CD14-positive monocyte (primary cell): ENCODE results near the gene PRDM1. TPM values are rescaled to one million over a fixed set of nuclear protein-coding genes. Genes with fewer than 3 reads are reported as not detected.

Experiments
- DNase-seq, 3 donors: peaks; one replicate each; pipeline ENCODE4 v3.0.0-alpha.2; 2011 to 2022
- H2AFZ ChIP-seq: 2 replicates; pipeline ENCODE4 v1.6.0; 2012; ENCODE audit warnings: mild to moderate bottlenecking, low read depth, low read length, inconsistent platforms; ENCODE audit not compliant: insufficient read depth, poor library complexity, severe bottlenecking
- H3K27ac ChIP-seq, 2 donors: 1 replicate in 1 of 2; 2 replicates in 1 of 2; pipeline ENCODE4 v1.5.1; 2012 to 2013; ENCODE audit warnings: low read length in 2 of 2, control low read depth in 1 of 2, inconsistent platforms in 1 of 2, low read depth in 1 of 2, mild to moderate bottlenecking in 1 of 2
- H3K27me3 ChIP-seq, 2 donors: one replicate each; pipeline versions ENCODE4 v1.6.0 to v1.6.1; 2011 to 2013; ENCODE audit warnings: low read length in 2 of 2; ENCODE audit not compliant: control insufficient read depth in 2 of 2, insufficient read depth in 2 of 2
- H3K36me3 ChIP-seq, 2 donors: replicated peaks in 1 of 2; 1 replicate in 1 of 2; 2 replicates in 1 of 2; pipeline versions ENCODE4 v1.5.1 to v1.6.1; 2012 to 2013; ENCODE audit warnings: low read length in 2 of 2, control low read depth in 1 of 2, inconsistent platforms in 1 of 2, mild to moderate bottlenecking in 1 of 2; ENCODE audit not compliant: insufficient read depth in 2 of 2, control insufficient read depth in 1 of 2
- H3K4me1 ChIP-seq, 2 donors: 1 replicate in 1 of 2; 2 replicates in 1 of 2; pipeline versions ENCODE4 v1.5.1 to v1.6.1; 2012 to 2013; ENCODE audit warnings: low read length in 2 of 2, control low read depth in 1 of 2, inconsistent platforms in 1 of 2, mild to moderate bottlenecking in 1 of 2, moderate library complexity in 1 of 2; ENCODE audit not compliant: insufficient read depth in 2 of 2, control insufficient read depth in 1 of 2
- H3K4me2 ChIP-seq: replicated peaks from 2 replicates; pipeline ENCODE3; 2012; ENCODE audit warnings: low read length, moderate library complexity, mild to moderate bottlenecking; ENCODE audit not compliant: poor library complexity, severe bottlenecking; ENCODE audit errors: extremely low read depth
- H3K4me3 ChIP-seq, 3 experiments: fragments of 200-600 bp in 1 of 3; sonication (generic) in 1 of 3; replicated peaks in 1 of 3; 1 replicate in 2 of 3; 2 replicates in 1 of 3; pipeline ENCODE4 v1.5.1; 2011 to 2013; ENCODE audit warnings: low read length in 3 of 3, mild to moderate bottlenecking in 3 of 3, control low read depth in 2 of 3, low read depth in 2 of 3, inconsistent platforms in 1 of 3, moderate library complexity in 1 of 3
- H3K79me2 ChIP-seq: 2 replicates; pipeline ENCODE4 v1.6.0; 2012; ENCODE audit warnings: mild to moderate bottlenecking, control low read depth, inconsistent platforms, low read length, moderate library complexity; ENCODE audit not compliant: insufficient read depth
- H3K9ac ChIP-seq: 2 replicates; pipeline ENCODE4 v1.6.0; 2017; ENCODE audit warnings: low read length, mild to moderate bottlenecking; ENCODE audit not compliant: insufficient read depth, poor library complexity, severe bottlenecking
- H3K9me3 ChIP-seq, 2 donors: replicated peaks in 1 of 2; 1 replicate in 1 of 2; 2 replicates in 1 of 2; pipeline versions ENCODE4 v1.5.1 to v1.6.1; 2012 to 2013; ENCODE audit warnings: low read length in 2 of 2, control low read depth in 1 of 2; ENCODE audit not compliant: control insufficient read depth in 1 of 2, insufficient read depth in 1 of 2
- H4K20me1 ChIP-seq: 2 replicates; pipeline ENCODE4 v1.6.0; 2012; ENCODE audit warnings: mild to moderate bottlenecking, low read length, control low read depth, moderate library complexity; ENCODE audit not compliant: insufficient read depth
- H3K27ac Mint-ChIP-seq, 7 donors: one replicate each; pipeline ENCODE4 v1.8.0; 2020; ENCODE audit warnings: mild to moderate bottlenecking in 7 of 7, mixed read lengths in 7 of 7, moderate library complexity in 6 of 7, inconsistent platforms in 2 of 7
- H3K27me3 Mint-ChIP-seq, 3 donors: one replicate each; pipeline ENCODE4 v1.8.0; 2021 to 2022; ENCODE audit warnings: low read depth in 3 of 3, mild to moderate bottlenecking in 3 of 3, mixed read lengths in 3 of 3, moderate library complexity in 3 of 3, inconsistent platforms in 1 of 3
- H3K36me3 Mint-ChIP-seq, 2 donors: one replicate each; pipeline ENCODE4 v1.8.0; 2020; ENCODE audit warnings: mixed read lengths in 2 of 2, inconsistent platforms in 1 of 2, mild to moderate bottlenecking in 1 of 2
- H3K4me1 Mint-ChIP-seq: one replicate; pipeline ENCODE4 v1.8.0; 2020; ENCODE audit warnings: mild to moderate bottlenecking, mixed read lengths
- H3K4me3 Mint-ChIP-seq, 2 donors: one replicate each; pipeline ENCODE4 v1.8.0; 2020; ENCODE audit warnings: mild to moderate bottlenecking in 2 of 2, mixed read lengths in 2 of 2, moderate library complexity in 1 of 2
- H3K9me3 Mint-ChIP-seq, 7 donors: one replicate each; pipeline ENCODE4 v1.8.0; 2020 to 2022; ENCODE audit warnings: mixed read lengths in 7 of 7, mild to moderate bottlenecking in 6 of 7, moderate library complexity in 6 of 7, inconsistent platforms in 2 of 7
- WGBS: methylation state at CpG from one replicate; pipeline ENCODE4 v1.1.5; 2013; ENCODE audit warnings: missing lambda C conversion rate; ENCODE audit not compliant: insufficient coverage; 5-methylcytosine and 5-hydroxymethylcytosine counted together
- intact Hi-C, 2 donors: fragments of 100-400 bp; cut with micrococcal nuclease; formaldehyde crosslinking; loops; one replicate each; pipeline versions ENCODE4 v1.15.0 to v1.15.1; 2023
- polyA plus RNA-seq, 3 donors: library from polyadenylated mRNA; depleted of rRNA in 1 of 3; unstranded in 2 of 3; stranded (reverse) in 1 of 3; fragments of 300-500 nt in 2 of 3; fragments of >200 nt in 1 of 3; fragmentation: Illumina TruSeq in 2 of 3; gene quantifications; 1 replicate in 2 of 3; 2 replicates in 1 of 3; pipeline ENCODE4 v1.2.3, GENCODE V29; 2012 to 2021
- TF ChIP-seq, protein P1 (sequence below): fragments of 200-600 bp; IDR thresholded peaks from one replicate; pipeline ENCODE4 v1.8.0; 2022; ENCODE audit warnings: antibody characterized with exemption, mild to moderate bottlenecking

Gene PRDM1
- polyA plus RNA-seq, 3 donors: 1.8 to 14.9 (median 5.2) TPM

DNA sequence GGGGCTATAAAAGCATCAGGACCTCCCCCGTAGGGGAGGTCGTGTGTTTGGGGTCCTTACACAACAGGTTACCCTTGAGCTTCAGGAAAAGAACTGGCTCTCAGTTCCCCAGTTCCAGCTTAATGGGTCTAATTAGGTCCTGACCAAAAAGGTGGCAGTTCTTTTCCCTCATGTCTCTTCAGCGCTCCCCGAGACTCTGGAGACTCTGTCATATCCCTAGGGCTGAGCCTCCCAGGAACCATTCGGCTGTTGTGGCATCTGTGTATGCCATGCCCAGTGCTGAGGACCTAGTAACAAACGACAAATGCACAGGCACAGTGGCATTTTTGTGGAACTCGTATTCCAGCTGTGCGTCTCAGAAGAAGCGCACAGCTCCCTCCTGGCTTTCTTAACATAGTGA is 14.6 kb downstream of the PRDM1 start:
- no peaks in the 10 kb centered on the region for H3K27me3 ChIP-seq
- H3K79me2 ChIP-seq: peaks cover 5% of the 10 kb centered on the region
- Mint-ChIP-seq H3K4me3 (peak overlapping the region in 1 of 2 donors; percentile 16), H3K36me3 (peaks cover 34 to 35% of the 10 kb centered on the region in 2 donors), H3K4me1 (peaks cover 39% of the 10 kb centered on the region), H3K9me3 (peaks cover 0 to 8% (median 3%) of the 10 kb centered on the region in 7 donors), H3K27me3 (no peaks in the 10 kb centered on the region), H3K27ac (no peak overlapping the region)
- WGBS: 91% methylated on average over 6 of the region's 9 CpGs
- H3K27ac ChIP-seq: no peak overlapping the region
- TF ChIP-seq, protein P1, sequence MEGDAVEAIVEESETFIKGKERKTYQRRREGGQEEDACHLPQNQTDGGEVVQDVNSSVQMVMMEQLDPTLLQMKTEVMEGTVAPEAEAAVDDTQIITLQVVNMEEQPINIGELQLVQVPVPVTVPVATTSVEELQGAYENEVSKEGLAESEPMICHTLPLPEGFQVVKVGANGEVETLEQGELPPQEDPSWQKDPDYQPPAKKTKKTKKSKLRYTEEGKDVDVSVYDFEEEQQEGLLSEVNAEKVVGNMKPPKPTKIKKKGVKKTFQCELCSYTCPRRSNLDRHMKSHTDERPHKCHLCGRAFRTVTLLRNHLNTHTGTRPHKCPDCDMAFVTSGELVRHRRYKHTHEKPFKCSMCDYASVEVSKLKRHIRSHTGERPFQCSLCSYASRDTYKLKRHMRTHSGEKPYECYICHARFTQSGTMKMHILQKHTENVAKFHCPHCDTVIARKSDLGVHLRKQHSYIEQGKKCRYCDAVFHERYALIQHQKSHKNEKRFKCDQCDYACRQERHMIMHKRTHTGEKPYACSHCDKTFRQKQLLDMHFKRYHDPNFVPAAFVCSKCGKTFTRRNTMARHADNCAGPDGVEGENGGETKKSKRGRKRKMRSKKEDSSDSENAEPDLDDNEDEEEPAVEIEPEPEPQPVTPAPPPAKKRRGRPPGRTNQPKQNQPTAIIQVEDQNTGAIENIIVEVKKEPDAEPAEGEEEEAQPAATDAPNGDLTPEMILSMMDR: no peak
- H2AFZ ChIP-seq: no peak overlapping the region
- H3K4me3 ChIP-seq: no peak overlapping the region
- no peak overlapping the region for H3K4me2 ChIP-seq
- no peaks in the 10 kb centered on the region for H3K9me3 ChIP-seq
- H3K9ac ChIP-seq: no peak overlapping the region
- H4K20me1 ChIP-seq: no peaks in the 10 kb centered on the region
- DNase-seq: no peak
- intact Hi-C loops: no loop called here
- H3K36me3 ChIP-seq: peaks cover 9 to 29% of the 10 kb centered on the region in 2 donors
- H3K4me1 ChIP-seq: peaks cover 20 to 32% of the 10 kb centered on the region in 2 donors

DNA sequence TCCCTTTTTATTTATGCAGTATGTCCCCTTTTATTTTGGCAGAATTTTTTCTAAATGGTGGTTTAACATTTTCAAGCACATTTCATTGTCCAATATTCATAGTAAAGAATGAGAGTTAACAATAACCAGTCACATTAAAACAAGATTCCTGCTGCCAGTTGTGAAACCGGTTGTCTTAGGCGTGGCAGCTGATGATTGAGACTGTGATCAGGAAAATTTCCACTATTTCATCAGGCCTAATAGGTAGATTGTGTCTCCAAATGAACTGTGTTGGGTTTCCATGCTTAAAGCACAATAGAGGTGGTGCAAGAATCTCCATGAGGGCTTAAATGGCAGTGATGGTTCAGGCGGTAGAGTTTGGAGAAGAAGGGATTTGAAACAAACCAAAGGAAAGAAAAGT is 15.3 kb downstream of the PRDM1 start:
- TF ChIP-seq, protein P1: no peak
- H3K36me3 ChIP-seq: peaks cover 13 to 35% of the 10 kb centered on the region in 2 donors
- H4K20me1 ChIP-seq: no peaks in the 10 kb centered on the region
- no peak overlapping the region for H3K4me3 ChIP-seq
- intact Hi-C loops: no loop called here
- H3K9ac ChIP-seq: no peak overlapping the region
- H3K36me3 Mint-ChIP-seq: peaks cover 38 to 40% of the 10 kb centered on the region in 2 donors
- H3K9me3 ChIP-seq: no peaks in the 10 kb centered on the region
- H3K27ac ChIP-seq: no peak overlapping the region
- peaks cover 0 to 8% (median 3%) of the 10 kb centered on the region in 7 donors for H3K9me3 Mint-ChIP-seq
- peaks cover 20 to 32% of the 10 kb centered on the region in 2 donors for H3K4me1 ChIP-seq
- H3K27ac Mint-ChIP-seq: no peak overlapping the region
- peaks cover 3% of the 10 kb centered on the region for H3K79me2 ChIP-seq
- no peak overlapping the region for H3K4me2 ChIP-seq
- no CpG with 5 or more reads among the region's 3 CpGs for WGBS
- H3K4me3 Mint-ChIP-seq: no peak overlapping the region
- H3K27me3 ChIP-seq: no peaks in the 10 kb centered on the region
- H2AFZ ChIP-seq: no peak overlapping the region
- H3K4me1 Mint-ChIP-seq: peaks cover 37% of the 10 kb centered on the region
- no peak for DNase-seq
- H3K27me3 Mint-ChIP-seq: no peaks in the 10 kb centered on the region
